B cell (primary cell): ENCODE measurements around the gene COMMD1. TPM values are rescaled to one million over a fixed set of nuclear protein-coding genes. Genes with fewer than 3 reads are reported as not detected.

Source experiments
- ATAC-seq: fragments of 200-7000 bp; cut with Tn5 transposase; one replicate; pipeline ENCODE4 v1.10.0; 2021; ENCODE audit warnings: low read depth, mild to moderate bottlenecking, moderate number of reproducible peaks, moderate library complexity
- CTCF ChIA-PET: fragments of 350-600 bp; sonication (Branson Sonifier 250); formaldehyde crosslinking; loops from one replicate; lab custom pipeline; 2021; ENCODE audit warnings: antibody characterized with exemption, inconsistent platforms; lab: Charles Lee
- POLR2A ChIA-PET: fragments of 350-600 bp; sonication (Branson Sonifier 250); formaldehyde crosslinking; loops from one replicate; lab custom pipeline; 2021; ENCODE audit warnings: antibody characterized with exemption; lab: Charles Lee
- DNase-seq: peaks from one replicate; pipeline ENCODE4 v3.0.0; 2013
- H2AFZ ChIP-seq: 2 replicates; pipeline ENCODE4 v1.6.1; 2012; ENCODE audit warnings: mild to moderate bottlenecking, low read depth, low read length; ENCODE audit not compliant: insufficient read depth, poor library complexity, severe bottlenecking
- H3K27ac ChIP-seq, 2 donors: 1 replicate in 1 of 2; 2 replicates in 1 of 2; pipeline ENCODE4 v1.5.1; 2012 to 2013; ENCODE audit warnings: low read length in 2 of 2, mild to moderate bottlenecking in 2 of 2, moderate library complexity in 1 of 2
- H3K27me3 ChIP-seq, 4 experiments: fragments of 200-600 bp in 1 of 4; sonication (generic) in 1 of 4; replicated peaks in 1 of 4; 1 replicate in 2 of 4; 2 replicates in 2 of 4; pipeline versions ENCODE4 v1.6.1 to v1.7.0; 2013 to 2016; ENCODE audit warnings: low read length in 3 of 4, mild to moderate bottlenecking in 2 of 4, mixed read lengths in 1 of 4, moderate library complexity in 1 of 4; ENCODE audit not compliant: insufficient read depth in 4 of 4, control insufficient read depth in 3 of 4; ENCODE audit errors: control extremely low read depth in 1 of 4
- H3K36me3 ChIP-seq, 2 experiments: replicated peaks in 1 of 2; 1 replicate in 1 of 2; 2 replicates in 1 of 2; pipeline versions ENCODE4 v1.6.1 to v1.7.1; 2013; ENCODE audit warnings: low read length in 1 of 2; ENCODE audit not compliant: insufficient read depth in 2 of 2, control insufficient read depth in 1 of 2; ENCODE audit errors: control extremely low read depth in 1 of 2, extremely low read depth in 1 of 2
- H3K4me1 ChIP-seq, 2 donors: fragments of 200-600 bp in 1 of 2; sonication (generic) in 1 of 2; 1 replicate in 1 of 2; 2 replicates in 1 of 2; pipeline versions ENCODE4 v1.5.1 to v1.6.1; 2013 to 2017; ENCODE audit warnings: low read length in 2 of 2; ENCODE audit not compliant: control insufficient read depth in 2 of 2, insufficient read depth in 2 of 2
- H3K4me2 ChIP-seq: replicated peaks from 2 replicates; pipeline ENCODE3; 2012; ENCODE audit warnings: mild to moderate bottlenecking, low read depth, low read length; ENCODE audit not compliant: poor library complexity, severe bottlenecking
- H3K4me3 ChIP-seq, 5 experiments: fragments of 200-600 bp in 1 of 5; sonication (generic) in 1 of 5; 1 replicate in 3 of 5; 2 replicates in 2 of 5; pipeline versions ENCODE4 v1.5.1 to v1.7.0; 2011 to 2016; ENCODE audit warnings: low read length in 4 of 5, mild to moderate bottlenecking in 4 of 5, low read depth in 2 of 5, control low read depth in 1 of 5, moderate library complexity in 1 of 5; ENCODE audit not compliant: insufficient read depth in 1 of 5; ENCODE audit errors: control extremely low read depth in 1 of 5, extremely low read depth in 1 of 5
- H3K79me2 ChIP-seq: fragments of 200-600 bp; sonication (generic); one replicate; pipeline ENCODE4 v1.6.0; 2016; ENCODE audit warnings: low read length; ENCODE audit not compliant: control insufficient read depth, insufficient read depth
- H3K9ac ChIP-seq: fragments of 200-600 bp; sonication (generic); 2 replicates; pipeline ENCODE4 v1.6.1; 2017; ENCODE audit warnings: mild to moderate bottlenecking, low read length, moderate library complexity
- H3K9me3 ChIP-seq, 3 donors: one replicate each; pipeline versions ENCODE4 v1.6.1 to v1.7.1; 2013; ENCODE audit warnings: low read length in 2 of 3; ENCODE audit not compliant: control insufficient read depth in 2 of 3, insufficient read depth in 1 of 3; ENCODE audit errors: control extremely low read depth in 1 of 3
- H4K20me1 ChIP-seq: 2 replicates; pipeline ENCODE4 v1.6.0; 2012; ENCODE audit warnings: mild to moderate bottlenecking, low read length; ENCODE audit not compliant: insufficient read depth, control insufficient read depth, poor library complexity, severe bottlenecking
- H3K27ac Mint-ChIP-seq: one replicate; pipeline ENCODE4 v1.8.0; 2021; ENCODE audit warnings: mixed read lengths
- H3K27me3 Mint-ChIP-seq: one replicate; pipeline ENCODE4 v1.8.0; 2021; ENCODE audit warnings: mixed read lengths
- H3K4me1 Mint-ChIP-seq: one replicate; pipeline ENCODE4 v1.8.0; 2021; ENCODE audit warnings: mixed read lengths
- H3K4me3 Mint-ChIP-seq: one replicate; pipeline ENCODE4 v1.8.0; 2021; ENCODE audit warnings: mixed read lengths
- H3K9me3 Mint-ChIP-seq: one replicate; pipeline ENCODE4 v1.8.0; 2022; ENCODE audit warnings: mixed read lengths; ENCODE audit not compliant: insufficient read depth
- EZH2 ChIP-seq: IDR thresholded peaks from 2 replicates; pipeline ENCODE4 v1.6.1; 2012; ENCODE audit warnings: borderline replicate concordance, low read depth, mild to moderate bottlenecking, moderate library complexity, low read length; ENCODE audit not compliant: insufficient read depth, poor library complexity, severe bottlenecking
- WGBS: methylation state at CpG from one replicate; pipeline ENCODE4 v1.1.5; 2013; ENCODE audit warnings: missing lambda C conversion rate; ENCODE audit not compliant: insufficient coverage; 5-methylcytosine and 5-hydroxymethylcytosine counted together
- intact Hi-C: fragments of 100-400 bp; cut with micrococcal nuclease; formaldehyde crosslinking; loops from one replicate; pipeline ENCODE4 v1.10.0; 2022
- polyA plus RNA-seq: library from polyadenylated mRNA; depleted of rRNA; stranded (reverse); fragments of >200 nt; gene quantifications from 2 replicates; pipeline ENCODE4 v1.2.3, GENCODE V29; 2012
- total RNA-seq, 2 donors: library from RNA; stranded (reverse); fragments of 120-200 nt in 1 of 2; gene quantifications; 1 replicate in 1 of 2; 2 replicates in 1 of 2; pipeline versions ENCODE4 v1.2.3 to v1.2.4, GENCODE V29; 2013 to 2022
- TF ChIP-seq, protein P1 (sequence below): fragments of 200-600 bp; IDR thresholded peaks from one replicate; pipeline ENCODE4 v1.8.0; 2022; ENCODE audit warnings: antibody characterized with exemption, mild to moderate bottlenecking

Gene COMMD1
- total and polyA plus RNA-seq, 2 donors (not counting 1 experiment from before 2014, with no cell fraction given) = 20.6 to 25.1 TPM

DNA sequence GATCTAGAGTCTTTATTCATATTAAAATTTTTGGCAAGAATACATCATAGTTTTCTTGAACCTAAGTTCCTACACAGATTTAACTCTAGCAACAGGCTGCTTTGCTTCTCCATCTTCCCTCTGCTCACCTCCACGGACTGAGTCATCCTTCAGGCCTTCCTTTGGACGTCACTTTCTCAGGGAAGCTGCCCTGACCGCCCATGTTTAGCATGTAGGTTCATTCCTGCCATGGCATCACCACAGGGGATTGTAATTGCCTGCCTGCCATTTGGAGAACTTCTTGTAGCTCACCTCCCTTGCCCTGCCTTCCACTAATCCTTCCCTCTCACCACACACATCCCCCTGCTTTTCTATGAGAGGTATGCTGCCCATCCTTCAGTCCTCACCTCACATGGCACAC is 246.5 kb downstream of the COMMD1 start:
- DNase-seq (no peak), ATAC-seq (no peak)
- no peaks in the 10 kb centered on the region for H3K27me3 Mint-ChIP-seq
- Histone ChIP-seq H3K9ac (no peak overlapping the region), H3K79me2 (peaks cover 9% of the 10 kb centered on the region), H3K36me3 (no peaks in the 10 kb centered on the region), H2AFZ (no peak overlapping the region), H3K27me3 (no peaks in the 10 kb centered on the region), H4K20me1 (no peaks in the 10 kb centered on the region), H3K9me3 (peaks cover 1 to 9% (median 5%) of the 10 kb centered on the region in 3 donors), H3K4me3 (no peak overlapping the region), H3K4me1 (peaks cover 2 to 4% of the 10 kb centered on the region in 2 donors), H3K4me2 (no peak overlapping the region), H3K27ac (no peak overlapping the region)
- peaks cover 9% of the 10 kb centered on the region for H3K4me1 Mint-ChIP-seq
- TF ChIP-seq, protein P1, sequence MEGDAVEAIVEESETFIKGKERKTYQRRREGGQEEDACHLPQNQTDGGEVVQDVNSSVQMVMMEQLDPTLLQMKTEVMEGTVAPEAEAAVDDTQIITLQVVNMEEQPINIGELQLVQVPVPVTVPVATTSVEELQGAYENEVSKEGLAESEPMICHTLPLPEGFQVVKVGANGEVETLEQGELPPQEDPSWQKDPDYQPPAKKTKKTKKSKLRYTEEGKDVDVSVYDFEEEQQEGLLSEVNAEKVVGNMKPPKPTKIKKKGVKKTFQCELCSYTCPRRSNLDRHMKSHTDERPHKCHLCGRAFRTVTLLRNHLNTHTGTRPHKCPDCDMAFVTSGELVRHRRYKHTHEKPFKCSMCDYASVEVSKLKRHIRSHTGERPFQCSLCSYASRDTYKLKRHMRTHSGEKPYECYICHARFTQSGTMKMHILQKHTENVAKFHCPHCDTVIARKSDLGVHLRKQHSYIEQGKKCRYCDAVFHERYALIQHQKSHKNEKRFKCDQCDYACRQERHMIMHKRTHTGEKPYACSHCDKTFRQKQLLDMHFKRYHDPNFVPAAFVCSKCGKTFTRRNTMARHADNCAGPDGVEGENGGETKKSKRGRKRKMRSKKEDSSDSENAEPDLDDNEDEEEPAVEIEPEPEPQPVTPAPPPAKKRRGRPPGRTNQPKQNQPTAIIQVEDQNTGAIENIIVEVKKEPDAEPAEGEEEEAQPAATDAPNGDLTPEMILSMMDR = no peak
- TF ChIP-seq EZH2 = no peak
- no peaks in the 10 kb centered on the region for H3K9me3 Mint-ChIP-seq
- H3K4me3 Mint-ChIP-seq = no peak overlapping the region
- no peak overlapping the region for H3K27ac Mint-ChIP-seq
- intact Hi-C loops = no loop called here
- ChIA-PET CTCF (no interaction called here), POLR2A (interaction anchor here (0.6 kb wide), 1 partner anchor 113 kb away, joined by 3 read pairs; no protein-coding TSS in a partner anchor)
- 92% methylated on average over 2 of the region's 3 CpGs for whole genome bisulfite sequencing

DNA sequence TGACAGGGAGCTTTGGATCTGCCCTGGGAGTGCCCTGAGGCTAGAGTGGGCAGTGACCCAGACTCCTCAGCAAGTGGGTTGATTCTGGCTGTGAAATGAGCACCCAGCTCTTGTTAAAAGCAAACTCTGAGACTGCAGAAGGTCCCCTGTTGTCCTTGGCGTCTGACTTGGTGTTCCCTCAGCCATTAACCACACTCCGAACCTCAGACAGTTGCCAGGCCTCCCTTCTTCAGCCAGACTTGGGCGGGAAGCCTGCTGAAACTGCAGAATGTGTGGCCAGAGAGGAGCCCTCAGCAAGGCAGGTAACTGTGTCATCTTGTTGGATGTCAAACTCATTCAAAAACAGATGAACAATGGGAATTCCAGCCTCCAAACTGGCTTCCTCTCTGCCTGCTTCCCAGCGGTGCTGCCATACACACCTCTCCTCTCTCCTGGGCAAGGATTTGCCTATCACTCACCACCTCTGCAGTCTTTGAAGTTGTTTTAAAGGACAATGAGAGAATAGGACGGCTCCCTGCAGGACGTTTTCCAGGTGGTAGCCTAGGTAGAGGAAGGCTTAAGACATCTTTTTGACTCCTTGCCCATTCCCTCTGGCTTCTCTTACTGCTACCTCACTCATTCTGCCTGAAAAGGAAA is 251.5 kb downstream of the COMMD1 start:
- Histone ChIP-seq H3K4me1 (no peaks in the 10 kb centered on the region), H3K9ac (no peak overlapping the region), H3K27ac (no peak overlapping the region), H4K20me1 (no peaks in the 10 kb centered on the region), H3K4me2 (no peak overlapping the region), H2AFZ (no peak overlapping the region), H3K36me3 (no peaks in the 10 kb centered on the region), H3K79me2 (peaks cover under 1% of the 10 kb centered on the region), H3K27me3 (no peaks in the 10 kb centered on the region), H3K9me3 (peaks cover 1 to 9% (median 5%) of the 10 kb centered on the region in 3 donors), H3K4me3 (no peak overlapping the region)
- WGBS = 95% methylated on average over 3 of the region's 6 CpGs
- Mint-ChIP-seq H3K27ac (no peak overlapping the region), H3K9me3 (no peaks in the 10 kb centered on the region), H3K4me3 (no peak overlapping the region), H3K27me3 (no peaks in the 10 kb centered on the region), H3K4me1 (no peaks in the 10 kb centered on the region)
- POLR2A ChIA-PET = no interaction called here
- no peak for DNase-seq
- no peak for ATAC-seq
- TF ChIP-seq, protein P1 = no peak
- TF ChIP-seq EZH2 = no peak
- CTCF ChIA-PET = no interaction called here
- intact Hi-C loops = no loop called here
